ENCODE measurements around the gene TK2.
A peak's percentile ranks its signal among the peaks of the same experiment; 100 is the strongest.

Gene TK2

DNA sequence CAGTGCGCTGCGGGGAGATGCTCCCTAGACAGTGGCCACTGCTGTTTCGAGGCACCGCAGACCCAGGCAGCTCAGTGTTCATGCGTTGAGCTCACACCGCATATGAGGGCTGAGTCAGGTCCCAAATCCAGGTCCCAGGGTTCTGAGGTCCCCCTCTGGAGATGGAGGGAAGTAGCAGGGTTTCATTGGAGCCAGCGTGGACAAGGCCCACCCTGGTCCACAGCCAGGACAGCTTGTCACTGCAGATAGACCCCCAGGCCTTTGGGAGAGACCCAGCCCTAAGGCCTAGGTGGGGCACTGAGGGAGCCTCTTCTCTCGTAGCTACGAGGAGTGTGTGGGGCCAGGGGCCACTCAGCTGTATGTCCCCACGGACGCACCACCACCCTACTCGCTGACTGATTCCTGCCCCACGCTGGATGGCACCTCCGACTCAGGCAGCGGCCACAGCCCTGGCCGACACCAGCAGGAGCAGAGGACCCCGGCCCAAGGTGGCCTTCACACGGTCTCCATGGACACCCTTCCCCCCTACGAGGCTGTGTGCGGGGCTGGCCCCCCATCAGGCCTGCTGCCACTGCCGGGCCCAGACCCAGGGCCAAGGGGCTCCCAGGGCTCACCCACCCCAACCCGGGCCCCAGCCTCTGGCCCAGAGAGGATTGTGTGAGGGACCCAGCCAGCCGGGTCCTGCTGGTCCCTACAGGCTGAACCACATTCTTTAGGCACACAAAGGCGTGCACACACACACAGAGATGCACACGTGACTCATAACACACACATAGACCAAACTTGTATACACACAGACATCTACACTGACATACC is 69.4 kb downstream of the TK2 start:
- Histone ChIP-seq H3K27ac (replicated peaks; ENCODE audit: low read length) (no peak overlapping the region), H3K23ac (ENCODE audit: low read depth, low read length, poor library complexity) (peak overlapping the region; percentile 89), H3K4ac (ENCODE audit: low read length) (no peak overlapping the region), H3K18ac (ENCODE audit: low read length) (no peak overlapping the region), H3K4me1 (ENCODE audit: control insufficient read depth in 2 of 2, insufficient read depth in 1 of 2, low read depth in 1 of 2, low read length in 2 of 2) (no peaks in the 10 kb centered on the region), H3K14ac (ENCODE audit: low read length) (no peak overlapping the region), H2AK5ac (ENCODE audit: low read depth, low read length) (peak overlapping the region; percentile 92), H2BK15ac (ENCODE audit: low read length) (no peak overlapping the region), H2AFZ (ENCODE audit: low read length) (no peak overlapping the region), H3K27me3 (ENCODE audit: control insufficient read depth in 3 of 3, insufficient read depth in 3 of 3, low read depth in 1 of 3, low read length in 3 of 3) (no peaks in the 10 kb centered on the region), H3K79me1 (ENCODE audit: low read depth, low read length) (peaks cover 2% of the 10 kb centered on the region), H3K9ac (ENCODE audit: low read depth, low read length, poor library complexity) (no peak overlapping the region), H4K8ac (ENCODE audit: low read depth, low read length) (peak overlapping the region; percentile 43), H2BK5ac (ENCODE audit: low read length) (no peak overlapping the region), H2BK120ac (ENCODE audit: low read depth, low read length) (no peak overlapping the region), H4K91ac (ENCODE audit: low read depth, low read length, poor library complexity) (no peak overlapping the region), H3K4me2 (ENCODE audit: insufficient read depth, low read length, poor library complexity, severe bottlenecking) (no peak overlapping the region), H3K9me3 (replicated peaks in 1 of 2; ENCODE audit: control insufficient read depth in 2 of 2, insufficient read depth in 1 of 2, low read depth in 1 of 2, low read length in 2 of 2) (peaks cover 0 to 3% of the 10 kb centered on the region in 2 donors), H2BK12ac (ENCODE audit: low read length) (peak overlapping the region; percentile 49), H3K4me3 (ENCODE audit: low read length in 2 of 2) (no peak overlapping the region), H3K36me3 (replicated peaks in 1 of 2; ENCODE audit: control insufficient read depth in 2 of 2, insufficient read depth in 2 of 2, low read length in 2 of 2) (no peaks in the 10 kb centered on the region)
- no CpG with 5 or more reads among the region's 25 CpGs for WGBS, 2 donors (ENCODE audit: extremely low coverage in 2 of 2, insufficient read length in 2 of 2, insufficient replicate concordance in 1 of 2)
- no peak for DNase-seq (ENCODE audit: low spot score)

GRCh38 chr16:66479661-66480264 is 70.2 kb downstream of the TK2 start:
- Histone ChIP-seq H3K23ac (ENCODE audit: low read depth, low read length, poor library complexity) (peak overlapping the region; percentile 5), H3K9me3 (replicated peaks in 1 of 2; ENCODE audit: control insufficient read depth in 2 of 2, insufficient read depth in 1 of 2, low read depth in 1 of 2, low read length in 2 of 2) (peaks cover 0 to 3% of the 10 kb centered on the region in 2 donors), H3K18ac (ENCODE audit: low read length) (peak overlapping the region; percentile 31), H3K4me1 (ENCODE audit: control insufficient read depth in 2 of 2, insufficient read depth in 1 of 2, low read depth in 1 of 2, low read length in 2 of 2) (no peaks in the 10 kb centered on the region), H3K27ac (replicated peaks; ENCODE audit: low read length) (no peak overlapping the region), H2AK5ac (ENCODE audit: low read depth, low read length) (peak overlapping the region; percentile 72), H3K4ac (ENCODE audit: low read length) (peak overlapping the region; percentile 78), H4K91ac (ENCODE audit: low read depth, low read length, poor library complexity) (no peak overlapping the region), H4K8ac (ENCODE audit: low read depth, low read length) (peak overlapping the region; percentile 43), H3K4me2 (ENCODE audit: insufficient read depth, low read length, poor library complexity, severe bottlenecking) (no peak overlapping the region), H3K79me1 (ENCODE audit: low read depth, low read length) (peaks cover 2% of the 10 kb centered on the region), H3K9ac (ENCODE audit: low read depth, low read length, poor library complexity) (no peak overlapping the region), H3K14ac (ENCODE audit: low read length) (peak overlapping the region; percentile 4), H3K27me3 (ENCODE audit: control insufficient read depth in 3 of 3, insufficient read depth in 3 of 3, low read depth in 1 of 3, low read length in 3 of 3) (no peaks in the 10 kb centered on the region), H2BK15ac (ENCODE audit: low read length) (no peak overlapping the region), H2AFZ (ENCODE audit: low read length) (no peak overlapping the region), H2BK120ac (ENCODE audit: low read depth, low read length) (no peak overlapping the region), H2BK5ac (ENCODE audit: low read length) (peak overlapping the region; percentile 35), H2BK12ac (ENCODE audit: low read length) (no peak overlapping the region), H3K36me3 (replicated peaks in 1 of 2; ENCODE audit: control insufficient read depth in 2 of 2, insufficient read depth in 2 of 2, low read length in 2 of 2) (no peaks in the 10 kb centered on the region), H3K4me3 (ENCODE audit: low read length in 2 of 2) (no peak overlapping the region)
- DNase-seq (ENCODE audit: low spot score), result no peak
- no CpG with 5 or more reads among the region's 5 CpGs for WGBS, 2 donors (ENCODE audit: extremely low coverage in 2 of 2, insufficient read length in 2 of 2, insufficient replicate concordance in 1 of 2)

- Histone ChIP-seq H2AFZ (ENCODE audit: low read length) (no peak overlapping the region), H3K23ac (ENCODE audit: low read depth, low read length, poor library complexity) (peak overlapping the region; percentile 5), H3K9me3 (replicated peaks in 1 of 2; ENCODE audit: control insufficient read depth in 2 of 2, insufficient read depth in 1 of 2, low read depth in 1 of 2, low read length in 2 of 2) (peaks cover 0 to 3% of the 10 kb centered on the region in 2 donors), H2BK5ac (ENCODE audit: low read length) (peak overlapping the region; percentile 35), H3K4me1 (ENCODE audit: control insufficient read depth in 2 of 2, insufficient read depth in 1 of 2, low read depth in 1 of 2, low read length in 2 of 2) (no peaks in the 10 kb centered on the region), H3K36me3 (replicated peaks in 1 of 2; ENCODE audit: control insufficient read depth in 2 of 2, insufficient read depth in 2 of 2, low read length in 2 of 2) (no peaks in the 10 kb centered on the region), H2AK5ac (ENCODE audit: low read depth, low read length) (peak overlapping the region; percentile 72), H2BK120ac (ENCODE audit: low read depth, low read length) (no peak overlapping the region), H2BK12ac (ENCODE audit: low read length) (no peak overlapping the region), H3K9ac (ENCODE audit: low read depth, low read length, poor library complexity) (no peak overlapping the region), H3K79me1 (ENCODE audit: low read depth, low read length) (peaks cover 2% of the 10 kb centered on the region), H3K4ac (ENCODE audit: low read length) (peak overlapping the region; percentile 54), H3K4me3 (ENCODE audit: low read length in 2 of 2) (no peak overlapping the region), H4K91ac (ENCODE audit: low read depth, low read length, poor library complexity) (no peak overlapping the region), H3K14ac (ENCODE audit: low read length) (peak overlapping the region; percentile 4), H3K4me2 (ENCODE audit: insufficient read depth, low read length, poor library complexity, severe bottlenecking) (no peak overlapping the region), H4K8ac (ENCODE audit: low read depth, low read length) (no peak overlapping the region), H2BK15ac (ENCODE audit: low read length) (peak overlapping the region; percentile 19), H3K27ac (replicated peaks; ENCODE audit: low read length) (no peak overlapping the region), H3K18ac (ENCODE audit: low read length) (peak overlapping the region; percentile 30), H3K27me3 (ENCODE audit: control insufficient read depth in 3 of 3, insufficient read depth in 3 of 3, low read depth in 1 of 3, low read length in 3 of 3) (no peaks in the 10 kb centered on the region)
- DNase-seq (ENCODE audit: low spot score), result no peak
- no CpG with 5 or more reads among the region's 10 CpGs for WGBS, 2 donors (ENCODE audit: extremely low coverage in 2 of 2, insufficient read length in 2 of 2, insufficient replicate concordance in 1 of 2)
Measured at GRCh38 chr16:66478733-66479511, 71.0 kb downstream of the TK2 start.
